ENCODE measurements around the gene CKM. TPM values are rescaled to one million over a fixed set of nuclear protein-coding genes. Genes with fewer than 3 reads are reported as not detected.

Gene CKM
- total RNA-seq, 2 donors from 2014 or later, result 2.7 to 3.7 TPM

GRCh38 chr19:45348367-45349125 lies 25.9 kb upstream of the CKM start:
- Mint-ChIP-seq H3K9me3 (no peaks in the 10 kb centered on the region), H3K4me1 (no peaks in the 10 kb centered on the region), H3K36me3 (ENCODE audit: low read depth) (peaks cover 23% of the 10 kb centered on the region), H3K27ac (no peak overlapping the region), H3K27me3 (ENCODE audit: insufficient read depth) (no peaks in the 10 kb centered on the region), H3K4me3 (no peak overlapping the region)
- Histone ChIP-seq H3K9me3 (ENCODE audit: control insufficient read depth, low read length) (no peaks in the 10 kb centered on the region), H3K4me1 (ENCODE audit: control insufficient read depth, insufficient read depth, low read length) (no peaks in the 10 kb centered on the region), H3K4me3 (ENCODE audit: low read length) (no peak overlapping the region), H3K9ac (ENCODE audit: extremely low read depth, low read length, poor library complexity, severe bottlenecking) (no peak overlapping the region), H3K27me3 (ENCODE audit: control insufficient read depth, insufficient read depth, low read length, poor library complexity, severe bottlenecking) (no peaks in the 10 kb centered on the region), H3K27ac (ENCODE audit: low read depth, low read length) (no peak overlapping the region), H3K36me3 (ENCODE audit: control insufficient read depth, insufficient read depth, low read length) (peaks cover 26% of the 10 kb centered on the region)
- WGBS, 2 experiments (ENCODE audit: insufficient coverage in 1 of 2, insufficient read length in 1 of 2), result 95 to 98% methylated on average over 8 to 23 of the region's 23 CpGs
- TF ChIP-seq CTCF (conservative IDR thresholded peaks at IDR 0.05), result no peak
- no peak for DNase-seq

GRCh38 chr19:45347570-45348366 lies 25.1 kb upstream of the CKM start:
- Mint-ChIP-seq H3K27ac (no peak overlapping the region), H3K9me3 (no peaks in the 10 kb centered on the region), H3K27me3 (ENCODE audit: insufficient read depth) (no peaks in the 10 kb centered on the region), H3K4me1 (no peaks in the 10 kb centered on the region), H3K4me3 (no peak overlapping the region), H3K36me3 (ENCODE audit: low read depth) (peaks cover 19% of the 10 kb centered on the region)
- no peaks in the 10 kb centered on the region for H3K9me3 ChIP-seq (ENCODE audit: control insufficient read depth, low read length)
- no peaks in the 10 kb centered on the region for H3K4me1 ChIP-seq (ENCODE audit: control insufficient read depth, insufficient read depth, low read length)
- no peak for TF ChIP-seq CTCF (conservative IDR thresholded peaks at IDR 0.05)
- no peaks in the 10 kb centered on the region for H3K27me3 ChIP-seq (ENCODE audit: control insufficient read depth, insufficient read depth, low read length, poor library complexity, severe bottlenecking)
- H3K4me3 ChIP-seq (ENCODE audit: low read length), result no peak overlapping the region
- H3K9ac ChIP-seq (ENCODE audit: extremely low read depth, low read length, poor library complexity, severe bottlenecking), result no peak overlapping the region
- WGBS, 2 experiments (ENCODE audit: insufficient coverage in 1 of 2, insufficient read length in 1 of 2), result 93 to 96% methylated on average over 17 to 25 of the region's 25 CpGs
- DNase-seq, result no peak
- no peak overlapping the region for H3K27ac ChIP-seq (ENCODE audit: low read depth, low read length)
- H3K36me3 ChIP-seq (ENCODE audit: control insufficient read depth, insufficient read depth, low read length), result peaks cover 18% of the 10 kb centered on the region

GRCh38 chr19:45346449-45346848 lies 23.8 kb upstream of the CKM start:
- no peak overlapping the region for H3K27ac ChIP-seq (ENCODE audit: low read depth, low read length)
- H3K9ac ChIP-seq (ENCODE audit: extremely low read depth, low read length, poor library complexity, severe bottlenecking), result no peak overlapping the region
- no peaks in the 10 kb centered on the region for H3K4me1 Mint-ChIP-seq
- peaks cover 12% of the 10 kb centered on the region for H3K36me3 Mint-ChIP-seq (ENCODE audit: low read depth)
- WGBS, 2 experiments (ENCODE audit: insufficient coverage in 1 of 2, insufficient read length in 1 of 2), result 65 to 81% methylated on average over 17 to 27 of the region's 27 CpGs
- no peak overlapping the region for H3K4me3 ChIP-seq (ENCODE audit: low read length)
- H3K27me3 Mint-ChIP-seq (ENCODE audit: insufficient read depth), result no peaks in the 10 kb centered on the region
- H3K4me3 Mint-ChIP-seq, result no peak overlapping the region
- peak; percentile 61 for TF ChIP-seq CTCF (conservative IDR thresholded peaks at IDR 0.05)
- H3K4me1 ChIP-seq (ENCODE audit: control insufficient read depth, insufficient read depth, low read length), result no peaks in the 10 kb centered on the region
- peak; percentile 83 for DNase-seq
- no peak overlapping the region for H3K27ac Mint-ChIP-seq
- H3K9me3 ChIP-seq (ENCODE audit: control insufficient read depth, low read length), result no peaks in the 10 kb centered on the region
- peaks cover 9% of the 10 kb centered on the region for H3K27me3 ChIP-seq (ENCODE audit: control insufficient read depth, insufficient read depth, low read length, poor library complexity, severe bottlenecking)
- H3K36me3 ChIP-seq (ENCODE audit: control insufficient read depth, insufficient read depth, low read length), result peaks cover 8% of the 10 kb centered on the region
- H3K9me3 Mint-ChIP-seq, result no peaks in the 10 kb centered on the region
